Thoracic aorta (tissue), 2 donors: ENCODE data around the gene OGFOD1. TPM values are rescaled to one million over a fixed set of nuclear protein-coding genes. Genes with fewer than 3 reads are reported as not detected.

Source experiments
- ATAC-seq: fragments of 150-250 bp; one replicate; pipeline ENCODE4 v1.8.0; 2017; ENCODE audit warnings: low read depth; ENCODE audit not compliant: insufficient number of reproducible peaks, low FRiP score
- DNase-seq: peaks from one replicate; pipeline ENCODE4 v3.0.0-alpha.2; 2020; ENCODE audit warnings: low spot score
- H3K27ac ChIP-seq, 2 donors: fragments of 200-600 bp; sonication (generic); 1 replicate in 1 of 2; 2 replicates in 1 of 2; pipeline ENCODE4 v1.5.1; 2016; ENCODE audit warnings: mild to moderate bottlenecking in 2 of 2, moderate library complexity in 2 of 2
- H3K27me3 ChIP-seq: fragments of 200-600 bp; sonication (generic); replicated peaks from 2 replicates; pipeline ENCODE4 v1.6.0; 2016; ENCODE audit warnings: mild to moderate bottlenecking; ENCODE audit not compliant: insufficient read depth
- H3K36me3 ChIP-seq: fragments of 200-600 bp; sonication (generic); one replicate; pipeline ENCODE4 v1.5.1; 2016
- H3K4me1 ChIP-seq, 2 donors: fragments of 200-600 bp; sonication (generic); 1 replicate in 1 of 2; 2 replicates in 1 of 2; pipeline versions ENCODE4 v1.5.1 to v1.6.0; 2016; ENCODE audit warnings: low read depth in 2 of 2, mild to moderate bottlenecking in 1 of 2; ENCODE audit not compliant: control insufficient read depth in 1 of 2
- H3K4me3 ChIP-seq: fragments of 200-600 bp; sonication (generic); 2 replicates; pipeline ENCODE4 v1.5.1; 2016; ENCODE audit warnings: mild to moderate bottlenecking
- H3K9me3 ChIP-seq: fragments of 200-600 bp; sonication (generic); 2 replicates; pipeline ENCODE4 v1.5.1; 2016
- total RNA-seq, 2 donors: library from RNA; depleted of rRNA; stranded (reverse); fragments of >200 nt; gene quantifications; one replicate each; pipeline versions ENCODE4 v1.1.0 to v1.2.3, GENCODE V29; 2016
- TF ChIP-seq, protein P1 (sequence below): fragments of 200-600 bp; sonication (generic); IDR thresholded peaks from one replicate; pipeline ENCODE4 v1.5.1; 2019; ENCODE audit warnings: antibody characterized with exemption

OGFOD1 gene
- total RNA-seq, 2 donors from 2014 or later = 43.3 to 71.7 TPM

DNA sequence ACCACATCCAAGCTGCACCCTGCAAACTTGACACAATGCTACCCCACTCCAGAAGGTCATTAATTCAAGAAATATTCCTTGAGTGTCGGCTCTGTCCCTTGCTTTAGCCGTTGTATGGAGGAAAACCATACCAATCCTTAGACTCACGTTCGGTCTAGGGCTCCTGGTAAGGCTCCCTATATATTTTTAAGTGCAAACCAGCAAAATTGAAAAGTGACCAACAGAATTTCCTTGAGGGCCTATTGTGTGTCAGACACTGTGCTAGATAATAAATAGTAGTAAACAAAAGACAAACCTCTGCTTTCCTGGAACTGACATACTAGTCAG, 68.9 kb downstream of the OGFOD1 start:
- no peak for ATAC-seq

DNA sequence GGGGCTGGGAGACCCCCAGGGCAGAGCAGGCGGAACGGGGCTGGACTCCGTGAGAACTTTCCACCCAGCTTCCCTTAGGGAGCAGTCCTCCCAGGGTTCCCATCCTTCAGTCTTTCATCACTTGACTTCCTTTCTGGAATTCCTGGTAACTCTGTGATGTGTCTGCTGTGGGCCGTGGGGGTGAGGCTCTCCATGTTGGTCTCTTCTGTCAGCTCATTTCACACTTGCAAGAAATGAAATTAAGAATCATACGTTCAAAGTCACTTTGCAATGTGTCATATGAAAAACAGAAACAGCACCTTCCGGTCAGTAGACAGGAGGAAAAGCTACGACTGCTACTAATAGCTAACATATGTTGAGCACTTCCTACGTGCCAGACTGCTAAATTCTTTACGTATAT, 73.9 kb downstream of the OGFOD1 start:
- no peaks in the 10 kb centered on the region for H3K9me3 ChIP-seq
- H3K27me3 ChIP-seq = no peaks in the 10 kb centered on the region
- no peak overlapping the region for H3K4me3 ChIP-seq
- H3K27ac ChIP-seq = no peak overlapping the region
- TF ChIP-seq, protein P1, sequence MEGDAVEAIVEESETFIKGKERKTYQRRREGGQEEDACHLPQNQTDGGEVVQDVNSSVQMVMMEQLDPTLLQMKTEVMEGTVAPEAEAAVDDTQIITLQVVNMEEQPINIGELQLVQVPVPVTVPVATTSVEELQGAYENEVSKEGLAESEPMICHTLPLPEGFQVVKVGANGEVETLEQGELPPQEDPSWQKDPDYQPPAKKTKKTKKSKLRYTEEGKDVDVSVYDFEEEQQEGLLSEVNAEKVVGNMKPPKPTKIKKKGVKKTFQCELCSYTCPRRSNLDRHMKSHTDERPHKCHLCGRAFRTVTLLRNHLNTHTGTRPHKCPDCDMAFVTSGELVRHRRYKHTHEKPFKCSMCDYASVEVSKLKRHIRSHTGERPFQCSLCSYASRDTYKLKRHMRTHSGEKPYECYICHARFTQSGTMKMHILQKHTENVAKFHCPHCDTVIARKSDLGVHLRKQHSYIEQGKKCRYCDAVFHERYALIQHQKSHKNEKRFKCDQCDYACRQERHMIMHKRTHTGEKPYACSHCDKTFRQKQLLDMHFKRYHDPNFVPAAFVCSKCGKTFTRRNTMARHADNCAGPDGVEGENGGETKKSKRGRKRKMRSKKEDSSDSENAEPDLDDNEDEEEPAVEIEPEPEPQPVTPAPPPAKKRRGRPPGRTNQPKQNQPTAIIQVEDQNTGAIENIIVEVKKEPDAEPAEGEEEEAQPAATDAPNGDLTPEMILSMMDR = no peak
- H3K36me3 ChIP-seq = no peaks in the 10 kb centered on the region
- no peak for DNase-seq
- peaks cover 0 to 2% of the 10 kb centered on the region in 2 donors for H3K4me1 ChIP-seq
- ATAC-seq = no peak

More for the DNA sequence above, 68.9 kb downstream of the OGFOD1 start:
- Histone ChIP-seq H3K9me3 (no peaks in the 10 kb centered on the region), H3K4me1 (peaks cover 23 to 43% of the 10 kb centered on the region in 2 donors), H3K27me3 (no peaks in the 10 kb centered on the region), H3K27ac (peak overlapping the region in 1 of 2 donors; percentile 66), H3K4me3 (peak overlapping the region; percentile 78), H3K36me3 (no peaks in the 10 kb centered on the region)
- DNase-seq = no peak
- TF ChIP-seq, protein P1 = no peak

Other genes with a start within 250 kb of the OGFOD1 start
- 100 to 1,000 TPM; 153 to 209 TPM for gene AMFR, start 26.0 kb upstream of the OGFOD1 start, total RNA-seq
- gene NUDT21, start 222 bp upstream of the OGFOD1 start, total RNA-seq = 10 to 100 TPM; 43.5 to 52.3 TPM
- gene BBS2, start 68.5 kb downstream of the OGFOD1 start, total RNA-seq = 10 to 100 TPM; 33.3 to 39.3 TPM
- not detected for gene MT4, start 113.5 kb downstream of the OGFOD1 start, total RNA-seq
- not detected for gene MT3, start 138.0 kb downstream of the OGFOD1 start, total RNA-seq
- gene MT2A, start 157.0 kb downstream of the OGFOD1 start, total RNA-seq = 100 to 1,000 TPM; 107 to 185 TPM
- gene MT1E, start 174.2 kb downstream of the OGFOD1 start, total RNA-seq = 100 to 1,000 TPM; 106 to 214 TPM
- 10 to 100 TPM; 23.2 to 53.6 TPM for gene MT1M, start 181.1 kb downstream of the OGFOD1 start, total RNA-seq
- 100 to 1,000 TPM in 1 of 2 donors, 1 to 10 TPM in 1; 6.5 to 168 TPM for gene MT1A, start 187.1 kb downstream of the OGFOD1 start, total RNA-seq
- gene MT1B, start 200.3 kb downstream of the OGFOD1 start, total RNA-seq = not detected
- 1 to 10 TPM; 3.1 to 3.9 TPM for gene MT1F, start 206.4 kb downstream of the OGFOD1 start, total RNA-seq
- 10 to 100 TPM in 1 of 2 donors, not detected in 1; 34.7 TPM for gene MT1G, start 216.5 kb downstream of the OGFOD1 start, total RNA-seq
- not detected for gene MT1H, start 218.3 kb downstream of the OGFOD1 start, total RNA-seq
- 100 to 1,000 TPM; 308 to 320 TPM for gene MT1X, start 230.9 kb downstream of the OGFOD1 start, total RNA-seq